GM04503 (cell line): Measurements from ENCODE around the gene LFNG.

Experiments used
- DNase-seq: peaks from one replicate; pipeline ENCODE4 v3.0.0-alpha.2; 2012; ENCODE audit warnings: low read depth

Gene LFNG

DNA sequence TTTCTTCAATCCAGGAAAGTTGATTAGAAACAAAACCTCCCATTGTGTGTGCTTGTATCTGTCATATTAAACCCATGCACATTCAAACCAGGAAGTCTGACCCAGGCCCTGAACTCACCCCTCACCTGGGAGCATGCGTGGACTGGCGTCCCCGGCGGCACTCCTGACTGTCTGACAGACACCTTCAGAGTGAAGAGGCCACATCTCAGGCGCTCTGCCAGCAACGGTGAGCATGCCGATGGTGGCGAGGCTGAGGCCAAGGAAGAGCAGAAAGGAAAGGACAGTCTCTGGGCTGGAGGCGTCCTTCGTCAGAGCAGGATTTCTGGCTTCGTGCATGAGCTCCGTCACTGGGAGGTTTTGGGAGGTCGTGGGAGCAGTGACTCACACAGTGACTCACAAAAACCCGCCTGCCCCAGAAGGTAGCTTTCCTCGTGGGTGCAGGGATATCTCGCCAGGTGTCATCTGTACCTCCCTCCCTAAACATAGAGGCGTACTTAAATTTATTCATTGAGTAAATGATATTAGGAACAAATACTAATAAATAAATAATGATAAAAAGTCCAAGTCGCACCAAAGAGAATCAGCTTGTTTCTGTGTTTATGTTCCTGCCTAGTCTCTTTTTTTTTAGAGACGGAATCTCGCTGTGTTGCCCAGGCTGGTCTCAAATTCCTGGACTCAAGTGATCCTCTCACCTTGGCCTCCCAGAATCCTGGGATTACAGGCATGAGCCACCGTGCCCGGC lies 52.7 kb downstream of the LFNG start:
- no peak for DNase-seq

DNA sequence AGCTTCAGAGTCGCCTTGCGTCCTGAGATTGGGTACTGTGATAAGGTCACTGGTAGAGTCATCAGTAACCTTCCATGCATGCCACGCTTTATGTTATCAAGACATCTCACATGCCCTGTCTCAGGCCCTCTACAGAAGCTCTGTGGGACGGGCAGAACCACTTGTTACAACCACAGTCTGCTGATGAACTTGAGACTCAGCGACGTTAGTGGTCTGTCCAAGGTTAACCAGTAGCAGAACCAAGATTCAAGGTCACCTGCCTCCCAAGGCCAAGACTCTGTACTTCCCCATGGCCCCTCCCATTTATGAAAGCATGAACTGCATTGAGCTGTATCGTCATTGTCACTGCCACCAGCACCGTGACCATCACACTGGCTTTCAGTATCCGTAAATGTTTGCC lies 54.2 kb downstream of the LFNG start:
- DNase-seq, result no peak

DNA sequence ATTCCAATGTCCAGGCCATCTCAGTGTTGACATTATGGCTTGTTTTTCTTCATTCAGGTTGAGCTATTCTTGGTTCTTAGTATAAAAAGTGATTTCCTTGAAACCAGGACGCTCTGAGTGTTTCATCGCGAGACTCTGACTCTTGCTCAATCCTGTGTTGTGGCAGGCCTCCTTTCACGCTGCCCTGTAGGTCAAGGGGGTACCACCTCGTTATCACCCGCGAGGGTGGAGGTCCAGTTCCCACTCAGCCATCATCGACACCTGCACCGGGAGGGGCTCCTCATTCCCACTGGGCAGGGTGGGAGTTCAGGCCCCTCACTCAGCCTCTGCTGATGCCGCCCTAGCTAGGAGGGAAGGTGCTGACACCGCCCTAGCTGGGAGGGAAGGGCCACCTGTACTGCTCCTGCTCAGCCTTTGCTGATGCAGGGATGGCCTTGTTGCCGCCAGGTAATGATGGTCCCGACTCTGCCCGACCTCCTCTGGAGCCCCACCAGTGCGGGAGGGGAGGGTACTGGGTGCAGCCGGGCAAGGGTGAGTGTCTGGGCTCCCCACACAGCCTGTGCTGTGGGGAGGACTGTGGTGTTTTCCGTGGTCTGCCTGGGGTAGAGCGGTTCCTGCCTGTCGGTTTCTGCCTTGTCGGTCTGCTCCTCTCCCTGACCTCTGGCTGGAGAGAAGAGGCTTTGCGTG lies 55.6 kb downstream of the LFNG start:
- no peak for DNase-seq

DNA sequence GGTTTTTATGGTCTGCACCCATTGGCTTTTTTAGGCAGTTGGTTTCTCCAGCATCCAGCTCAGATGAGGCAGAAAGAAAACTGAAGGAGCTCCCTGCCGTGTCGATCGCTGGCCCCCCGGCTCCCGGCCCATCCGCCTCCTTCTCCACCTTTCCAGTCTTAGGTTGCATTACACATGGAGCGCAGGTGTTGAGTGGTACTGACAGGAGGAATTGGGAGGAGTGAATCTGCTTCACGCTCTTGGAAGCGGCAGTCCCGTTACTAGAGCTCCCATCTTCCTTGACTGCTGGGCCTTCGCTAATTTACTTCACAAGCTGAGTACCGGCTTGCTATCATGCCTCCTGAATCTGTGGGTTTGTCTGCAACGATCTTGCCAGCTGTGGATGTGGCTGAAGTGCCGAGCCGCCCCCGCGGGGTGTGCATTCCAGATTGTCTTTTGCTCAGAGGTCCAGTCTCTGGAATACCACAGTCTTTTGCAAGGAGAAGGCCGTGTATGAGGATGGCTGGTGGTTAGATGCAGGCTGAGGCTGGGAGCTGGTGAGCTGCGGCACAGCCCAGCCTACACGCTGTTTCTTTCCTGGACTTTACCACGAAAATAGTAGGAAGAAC lies 56.3 kb downstream of the LFNG start:
- no peak for DNase-seq

DNA sequence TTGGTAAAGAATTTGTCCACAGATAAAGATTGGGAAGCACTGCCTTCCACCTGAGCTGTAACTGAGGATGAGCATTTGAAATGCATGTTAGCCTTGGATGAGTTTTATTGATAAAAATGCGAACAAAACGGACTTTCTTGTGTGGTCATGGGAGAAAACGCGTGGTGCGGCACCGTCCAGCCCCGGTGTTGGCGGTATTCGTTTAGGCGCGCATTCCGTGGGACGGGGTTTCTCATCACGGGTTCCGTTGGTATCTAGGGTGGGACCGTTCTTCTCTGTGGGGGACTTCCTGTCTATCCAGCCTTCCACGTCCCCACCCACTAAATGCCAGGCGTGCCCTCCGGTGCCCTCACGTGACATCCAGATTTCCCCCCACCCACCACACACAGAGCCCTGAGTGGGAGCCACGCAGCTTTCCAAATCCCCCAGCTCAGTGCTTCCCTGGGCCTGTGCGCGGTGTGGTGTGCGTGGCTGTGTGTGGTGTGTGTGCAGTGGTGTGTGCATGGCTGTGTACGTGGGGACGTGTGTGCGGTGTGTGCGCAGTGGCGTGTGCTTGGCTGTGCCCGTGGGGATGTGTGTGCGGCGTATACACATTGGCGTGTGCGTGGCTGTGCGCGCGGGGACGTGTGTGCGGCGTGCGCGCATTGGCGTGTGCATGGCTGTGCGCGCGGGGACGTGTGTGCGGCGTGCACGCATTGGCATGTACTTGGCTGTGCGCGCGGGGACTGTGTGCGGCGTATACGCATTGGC lies 57.3 kb downstream of the LFNG start:
- DNase-seq, result no peak
